HepG2 (cell line): ENCODE measurements around the gene SECTM1. TPM values are rescaled to one million over a fixed set of nuclear protein-coding genes. Genes with fewer than 3 reads are reported as not detected.

Source experiments
- MAF1 ChIP-seq: sonication (generic); formaldehyde crosslinking; IDR thresholded peaks from 2 replicates; pipeline ENCODE4 v1.5.0; 2020; ENCODE audit warnings: missing genetic modification reagents, borderline replicate concordance
- NBN ChIP-seq: fragments of 450-650 bp; conservative IDR thresholded peaks from 2 replicates; pipeline ENCODE4 v1.6.1; 2017
- RBFOX2 ChIP-seq: fragments of 200-400 bp; formaldehyde crosslinking; IDR thresholded peaks from 2 replicates; pipeline ENCODE4 v1.6.1; 2017; ENCODE audit warnings: low read depth, mild to moderate bottlenecking, low read length
- RFX1 ChIP-seq: fragments of 450-650 bp; IDR thresholded peaks from 2 replicates; pipeline ENCODE4 v1.6.1; 2017
- SSRP1 ChIP-seq: IDR thresholded peaks from 2 replicates; pipeline ENCODE4 v1.6.1; 2016; ENCODE audit warnings: control low read depth
- ZFP36L2 ChIP-seq: sonication (generic); formaldehyde crosslinking; IDR thresholded peaks from 2 replicates; pipeline ENCODE4 v1.4.0; 2020; ENCODE audit warnings: missing genetic modification reagents
- ZKSCAN8 ChIP-seq: IDR thresholded peaks from 2 replicates; pipeline ENCODE4 v1.6.1; 2016; ENCODE audit warnings: borderline replicate concordance, missing genetic modification reagents, missing compliant biosample characterization
- ZNF205 ChIP-seq: IDR thresholded peaks from 2 replicates; pipeline ENCODE4 v1.6.1; 2018; ENCODE audit warnings: missing biosample characterization, missing genetic modification reagents
- ZNF431 ChIP-seq: sonication (generic); formaldehyde crosslinking; IDR thresholded peaks from 2 replicates; pipeline ENCODE4 v1.9.0; 2022; ENCODE audit warnings: missing genetic modification reagents, low read depth, mild to moderate bottlenecking, borderline replicate concordance
- ZNF703 ChIP-seq: sonication (generic); formaldehyde crosslinking; IDR thresholded peaks from 2 replicates; pipeline ENCODE4 v1.5.1; 2020; ENCODE audit warnings: missing genetic modification reagents, mild to moderate bottlenecking, moderate library complexity, borderline replicate concordance
- ZSCAN21 ChIP-seq: sonication (generic); formaldehyde crosslinking; IDR thresholded peaks from 2 replicates; pipeline ENCODE4 v1.8.0; 2022; ENCODE audit warnings: mild to moderate bottlenecking, missing genetic modification reagents, moderate library complexity, borderline replicate concordance
- polyA plus RNA-seq, 8 experiments: library from polyadenylated mRNA; depleted of rRNA in 3 of 8; stranded (reverse) in 7 of 8; unstranded in 1 of 8; fragments of >200 nt; fragmentation: Illumina TruSeq in 4 of 8; extraction: Trizol in 4 of 8; gene quantifications; 2 replicates each; pipeline versions ENCODE4 v1.2.1 to v1.2.3, GENCODE V29; 2011 to 2016; ENCODE audit warnings: low read depth in 4 of 8, missing spikeins in 1 of 8, mixed read lengths in 1 of 8; ENCODE audit not compliant: insufficient read depth in 1 of 8
- total RNA-seq, 5 experiments: library from RNA; depleted of rRNA; stranded (reverse); fragments of >200 nt; fragmentation: Illumina TruSeq; extraction: Trizol; gene quantifications; 2 replicates each; pipeline ENCODE4 v1.2.3, GENCODE V29; 2016; ENCODE audit warnings: low read depth in 1 of 5
- TF ChIP-seq, protein P1 (sequence below): sonication (generic); formaldehyde crosslinking; IDR thresholded peaks from 2 replicates; pipeline ENCODE4 v1.5.1; 2020; ENCODE audit warnings: missing genetic modification reagents, mild to moderate bottlenecking, borderline replicate concordance
- TF ChIP-seq, protein P2 (sequence below): sonication (generic); formaldehyde crosslinking; IDR thresholded peaks from 2 replicates; pipeline ENCODE4 v1.8.0; 2022; ENCODE audit warnings: mild to moderate bottlenecking, missing genetic modification reagents, moderate library complexity
- TF ChIP-seq, protein P3 (sequence below): sonication (generic); formaldehyde crosslinking; IDR thresholded peaks from 2 replicates; pipeline ENCODE4 v1.9.0; 2021; ENCODE audit warnings: missing genetic modification reagents, borderline replicate concordance
- TF ChIP-seq, protein P4 (sequence below): sonication (generic); formaldehyde crosslinking; IDR thresholded peaks from 2 replicates; pipeline ENCODE4 v1.8.0; 2022; ENCODE audit warnings: missing genetic modification reagents, mild to moderate bottlenecking, borderline replicate concordance
- TF ChIP-seq, protein P5 (sequence below): sonication (generic); formaldehyde crosslinking; IDR thresholded peaks from 2 replicates; pipeline ENCODE4 v1.5.0; 2020; ENCODE audit warnings: missing genetic modification reagents
- TF ChIP-seq, protein P6 (sequence below): IDR thresholded peaks from 2 replicates; pipeline ENCODE4 v1.6.1; 2016

Gene SECTM1
- total and polyA plus RNA-seq, 2 of the 13 experiments (the other 11 are each of a cell fraction or from before 2014, with no cell fraction given): 3.5 to 5.3 TPM

DNA sequence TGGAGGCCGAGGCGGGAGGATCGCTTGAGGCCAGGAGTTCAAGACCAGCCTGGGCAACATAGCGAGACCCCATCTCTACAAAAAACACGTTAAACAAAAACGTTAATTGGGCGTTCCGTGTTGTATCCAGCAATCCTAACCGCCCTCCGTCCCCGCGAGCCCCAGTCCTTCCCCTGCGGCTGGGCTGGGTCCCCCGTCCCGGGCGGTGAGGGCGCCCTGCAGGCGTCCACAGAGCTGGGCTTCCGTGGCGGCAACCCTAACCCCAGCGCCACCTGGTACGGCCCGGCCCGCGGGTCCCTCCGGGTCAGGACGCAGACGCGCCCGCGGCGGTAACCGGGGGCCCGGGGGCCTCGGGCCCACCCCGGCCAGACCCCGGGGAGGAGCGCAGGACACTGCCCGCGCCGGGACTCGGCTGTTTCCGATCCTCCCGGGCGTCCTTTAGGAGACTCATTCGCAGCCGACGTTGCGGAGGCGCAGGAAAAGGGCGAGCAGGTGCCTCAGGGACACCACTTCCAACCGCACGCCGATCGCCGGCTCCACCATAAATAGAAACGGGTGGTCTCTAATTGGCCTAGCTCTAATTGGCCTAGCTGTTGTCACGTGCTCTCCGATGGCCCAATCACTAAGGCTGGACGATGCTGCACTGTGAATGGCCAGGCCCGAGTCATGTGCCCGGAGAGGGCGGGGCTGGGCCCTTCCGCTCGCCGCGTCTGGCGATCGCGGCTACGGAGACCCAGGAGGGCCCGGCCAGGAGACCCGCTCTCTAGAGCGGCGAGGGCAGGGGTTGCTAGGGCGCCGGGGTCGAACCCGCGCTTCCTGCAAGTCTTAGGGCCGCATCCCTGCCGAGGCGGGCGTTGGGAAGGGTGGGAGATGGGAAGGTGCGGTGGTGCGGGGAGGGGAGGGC is 41.1 kb downstream of the SECTM1 start (continued):
- TF ChIP-seq, protein P1, sequence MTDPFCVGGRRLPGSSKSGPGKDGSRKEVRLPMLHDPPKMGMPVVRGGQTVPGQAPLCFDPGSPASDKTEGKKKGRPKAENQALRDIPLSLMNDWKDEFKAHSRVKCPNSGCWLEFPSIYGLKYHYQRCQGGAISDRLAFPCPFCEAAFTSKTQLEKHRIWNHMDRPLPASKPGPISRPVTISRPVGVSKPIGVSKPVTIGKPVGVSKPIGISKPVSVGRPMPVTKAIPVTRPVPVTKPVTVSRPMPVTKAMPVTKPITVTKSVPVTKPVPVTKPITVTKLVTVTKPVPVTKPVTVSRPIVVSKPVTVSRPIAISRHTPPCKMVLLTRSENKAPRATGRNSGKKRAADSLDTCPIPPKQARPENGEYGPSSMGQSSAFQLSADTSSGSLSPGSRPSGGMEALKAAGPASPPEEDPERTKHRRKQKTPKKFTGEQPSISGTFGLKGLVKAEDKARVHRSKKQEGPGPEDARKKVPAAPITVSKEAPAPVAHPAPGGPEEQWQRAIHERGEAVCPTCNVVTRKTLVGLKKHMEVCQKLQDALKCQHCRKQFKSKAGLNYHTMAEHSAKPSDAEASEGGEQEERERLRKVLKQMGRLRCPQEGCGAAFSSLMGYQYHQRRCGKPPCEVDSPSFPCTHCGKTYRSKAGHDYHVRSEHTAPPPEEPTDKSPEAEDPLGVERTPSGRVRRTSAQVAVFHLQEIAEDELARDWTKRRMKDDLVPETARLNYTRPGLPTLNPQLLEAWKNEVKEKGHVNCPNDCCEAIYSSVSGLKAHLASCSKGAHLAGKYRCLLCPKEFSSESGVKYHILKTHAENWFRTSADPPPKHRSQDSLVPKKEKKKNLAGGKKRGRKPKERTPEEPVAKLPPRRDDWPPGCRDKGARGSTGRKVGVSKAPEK: 0 out of 2 replicates have a peak, but pooled peaks have one; percentile 65
- TF ChIP-seq ZNF703 (CRISPR knock-in tag): peak; percentile 69; the same call in 1 of the 2 replicates
- peak; percentile 58; the same call in 1 of the 2 replicates for TF ChIP-seq MAF1 (CRISPR knock-in tag)
- no peak for TF ChIP-seq NBN
- peak; percentile 74; the same call in 1 of the 2 replicates for TF ChIP-seq ZSCAN21
- TF ChIP-seq, protein P2, sequence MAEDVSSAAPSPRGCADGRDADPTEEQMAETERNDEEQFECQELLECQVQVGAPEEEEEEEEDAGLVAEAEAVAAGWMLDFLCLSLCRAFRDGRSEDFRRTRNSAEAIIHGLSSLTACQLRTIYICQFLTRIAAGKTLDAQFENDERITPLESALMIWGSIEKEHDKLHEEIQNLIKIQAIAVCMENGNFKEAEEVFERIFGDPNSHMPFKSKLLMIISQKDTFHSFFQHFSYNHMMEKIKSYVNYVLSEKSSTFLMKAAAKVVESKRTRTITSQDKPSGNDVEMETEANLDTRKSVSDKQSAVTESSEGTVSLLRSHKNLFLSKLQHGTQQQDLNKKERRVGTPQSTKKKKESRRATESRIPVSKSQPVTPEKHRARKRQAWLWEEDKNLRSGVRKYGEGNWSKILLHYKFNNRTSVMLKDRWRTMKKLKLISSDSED (CRISPR knock-in tag): 0 out of 2 replicates have a peak, but pooled peaks have one; percentile 58
- TF ChIP-seq RBFOX2: peak; percentile 99
- no peak for TF ChIP-seq SSRP1 (CRISPR knock-in tag)
- TF ChIP-seq, protein P3, sequence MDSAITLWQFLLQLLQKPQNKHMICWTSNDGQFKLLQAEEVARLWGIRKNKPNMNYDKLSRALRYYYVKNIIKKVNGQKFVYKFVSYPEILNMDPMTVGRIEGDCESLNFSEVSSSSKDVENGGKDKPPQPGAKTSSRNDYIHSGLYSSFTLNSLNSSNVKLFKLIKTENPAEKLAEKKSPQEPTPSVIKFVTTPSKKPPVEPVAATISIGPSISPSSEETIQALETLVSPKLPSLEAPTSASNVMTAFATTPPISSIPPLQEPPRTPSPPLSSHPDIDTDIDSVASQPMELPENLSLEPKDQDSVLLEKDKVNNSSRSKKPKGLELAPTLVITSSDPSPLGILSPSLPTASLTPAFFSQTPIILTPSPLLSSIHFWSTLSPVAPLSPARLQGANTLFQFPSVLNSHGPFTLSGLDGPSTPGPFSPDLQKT: no peak
- no peak for TF ChIP-seq ZNF431
- TF ChIP-seq ZNF205: peak; percentile 53; the same call in 1 of the 2 replicates
- peak; percentile 52; the same call in 1 of the 2 replicates for TF ChIP-seq ZFP36L2 (CRISPR knock-in tag)
- TF ChIP-seq, protein P4, sequence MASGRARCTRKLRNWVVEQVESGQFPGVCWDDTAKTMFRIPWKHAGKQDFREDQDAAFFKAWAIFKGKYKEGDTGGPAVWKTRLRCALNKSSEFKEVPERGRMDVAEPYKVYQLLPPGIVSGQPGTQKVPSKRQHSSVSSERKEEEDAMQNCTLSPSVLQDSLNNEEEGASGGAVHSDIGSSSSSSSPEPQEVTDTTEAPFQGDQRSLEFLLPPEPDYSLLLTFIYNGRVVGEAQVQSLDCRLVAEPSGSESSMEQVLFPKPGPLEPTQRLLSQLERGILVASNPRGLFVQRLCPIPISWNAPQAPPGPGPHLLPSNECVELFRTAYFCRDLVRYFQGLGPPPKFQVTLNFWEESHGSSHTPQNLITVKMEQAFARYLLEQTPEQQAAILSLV (CRISPR knock-in tag): peak; percentile 75; the same call in 1 of the 2 replicates
- TF ChIP-seq RFX1: no peak
- TF ChIP-seq ZKSCAN8 (CRISPR knock-in tag): no peak
- TF ChIP-seq, protein P5, sequence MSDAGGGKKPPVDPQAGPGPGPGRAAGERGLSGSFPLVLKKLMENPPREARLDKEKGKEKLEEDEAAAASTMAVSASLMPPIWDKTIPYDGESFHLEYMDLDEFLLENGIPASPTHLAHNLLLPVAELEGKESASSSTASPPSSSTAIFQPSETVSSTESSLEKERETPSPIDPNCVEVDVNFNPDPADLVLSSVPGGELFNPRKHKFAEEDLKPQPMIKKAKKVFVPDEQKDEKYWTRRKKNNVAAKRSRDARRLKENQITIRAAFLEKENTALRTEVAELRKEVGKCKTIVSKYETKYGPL: 0 out of 2 replicates have a peak, but pooled peaks have one; percentile 31
- TF ChIP-seq, protein P6, sequence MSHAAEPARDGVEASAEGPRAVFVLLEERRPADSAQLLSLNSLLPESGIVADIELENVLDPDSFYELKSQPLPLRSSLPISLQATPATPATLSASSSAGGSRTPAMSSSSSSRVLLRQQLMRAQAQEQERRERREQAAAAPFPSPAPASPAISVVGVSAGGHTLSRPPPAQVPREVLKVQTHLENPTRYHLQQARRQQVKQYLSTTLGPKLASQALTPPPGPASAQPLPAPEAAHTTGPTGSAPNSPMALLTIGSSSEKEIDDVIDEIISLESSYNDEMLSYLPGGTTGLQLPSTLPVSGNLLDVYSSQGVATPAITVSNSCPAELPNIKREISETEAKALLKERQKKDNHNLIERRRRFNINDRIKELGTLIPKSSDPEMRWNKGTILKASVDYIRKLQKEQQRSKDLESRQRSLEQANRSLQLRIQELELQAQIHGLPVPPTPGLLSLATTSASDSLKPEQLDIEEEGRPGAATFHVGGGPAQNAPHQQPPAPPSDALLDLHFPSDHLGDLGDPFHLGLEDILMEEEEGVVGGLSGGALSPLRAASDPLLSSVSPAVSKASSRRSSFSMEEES (CRISPR knock-in tag): peak; percentile 85
